Measurements from ENCODE around the gene MRPL2.

GRCh38 chr6:43089467-43089866 is 30.2 kb upstream of the MRPL2 start:
- no peak for TF ChIP-seq ZNF274 (IDR thresholded peaks at IDR 0.05; ENCODE audit: borderline replicate concordance, extremely low read depth, low read length)
- TF ChIP-seq USF2 (IDR thresholded peaks at IDR 0.05; ENCODE audit: low read length), result no peak
- no peak for TF ChIP-seq POLR2A (IDR thresholded peaks at IDR 0.05; ENCODE audit: control extremely low read depth in 1 of 2, low read depth in 2 of 2, low read length in 2 of 2)
- TF ChIP-seq EZH2 (IDR thresholded peaks at IDR 0.05; ENCODE audit: low read depth, low read length, severe bottlenecking), result no peak
- TF ChIP-seq EGR1 (IDR thresholded peaks at IDR 0.05; ENCODE audit: borderline replicate concordance, low read depth, low read length), result no peak
- no peak for TF ChIP-seq CTCF (IDR thresholded peaks at IDR 0.05; ENCODE audit: control extremely low read depth in 1 of 3, insufficient read depth in 1 of 3, low read depth in 1 of 3, low read length in 3 of 3)
- no peak for TF ChIP-seq HDAC6 (IDR thresholded peaks at IDR 0.05; ENCODE audit: low read depth, low read length)
- no peak for TF ChIP-seq CTBP2 (IDR thresholded peaks at IDR 0.05; ENCODE audit: borderline replicate concordance, insufficient read depth, insufficient read length, low read length)
- TF ChIP-seq PHF8 (conservative IDR thresholded peaks at IDR 0.05; ENCODE audit: low read depth, low read length), result no peak
- TF ChIP-seq FOSL1 (IDR thresholded peaks at IDR 0.05; ENCODE audit: insufficient read depth, low read depth, low read length), result no peak
- no peak for TF ChIP-seq ASH2L (IDR thresholded peaks at IDR 0.05; ENCODE audit: low read length)
- no peak for TF ChIP-seq CEBPB (IDR thresholded peaks at IDR 0.05; ENCODE audit: low read depth, low read length)
- no peak for TF ChIP-seq RBBP5 (IDR thresholded peaks at IDR 0.05; ENCODE audit: borderline replicate concordance, low read depth, low read length)
